Measurements from ENCODE around the gene HECW1.

GRCh38 chr7:43405948-43406347 is 293.5 kb downstream of the HECW1 start:
- TF ChIP-seq CTCF (IDR thresholded peaks at IDR 0.05) (no peak), POLR2A (IDR thresholded peaks at IDR 0.05) (no peak)

Data from lower leg skin (tissue), 3 donors.